Measurements from ENCODE around the gene SLC39A11. TPM values are rescaled to one million over a fixed set of nuclear protein-coding genes. Genes with fewer than 3 reads are reported as not detected.

SLC39A11 gene
- polyA plus RNA-seq, 1 of the 3 experiments (the other 2 are of a cell fraction) = 23.5 TPM

DNA sequence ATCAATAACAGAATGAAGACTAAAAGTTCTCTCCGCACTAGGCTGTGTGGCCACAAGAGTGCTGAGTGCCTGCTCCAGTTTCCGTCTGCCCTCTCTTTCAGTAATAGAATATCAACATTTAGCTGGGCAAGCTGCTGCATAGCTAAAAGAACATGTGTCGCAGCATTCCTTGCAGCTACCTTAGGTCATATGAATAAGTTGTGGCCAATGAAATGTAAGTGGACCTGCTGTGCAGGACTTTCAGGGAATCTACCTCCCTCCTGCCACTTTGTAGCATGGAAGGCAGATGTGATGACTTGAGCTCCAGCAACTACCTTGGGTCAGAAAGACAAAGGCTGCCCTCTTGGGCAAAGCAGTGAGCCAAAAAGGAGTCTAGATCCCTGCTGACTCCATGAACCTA, 25.4 kb downstream of the SLC39A11 start (continued):
- TF ChIP-seq, protein P1, sequence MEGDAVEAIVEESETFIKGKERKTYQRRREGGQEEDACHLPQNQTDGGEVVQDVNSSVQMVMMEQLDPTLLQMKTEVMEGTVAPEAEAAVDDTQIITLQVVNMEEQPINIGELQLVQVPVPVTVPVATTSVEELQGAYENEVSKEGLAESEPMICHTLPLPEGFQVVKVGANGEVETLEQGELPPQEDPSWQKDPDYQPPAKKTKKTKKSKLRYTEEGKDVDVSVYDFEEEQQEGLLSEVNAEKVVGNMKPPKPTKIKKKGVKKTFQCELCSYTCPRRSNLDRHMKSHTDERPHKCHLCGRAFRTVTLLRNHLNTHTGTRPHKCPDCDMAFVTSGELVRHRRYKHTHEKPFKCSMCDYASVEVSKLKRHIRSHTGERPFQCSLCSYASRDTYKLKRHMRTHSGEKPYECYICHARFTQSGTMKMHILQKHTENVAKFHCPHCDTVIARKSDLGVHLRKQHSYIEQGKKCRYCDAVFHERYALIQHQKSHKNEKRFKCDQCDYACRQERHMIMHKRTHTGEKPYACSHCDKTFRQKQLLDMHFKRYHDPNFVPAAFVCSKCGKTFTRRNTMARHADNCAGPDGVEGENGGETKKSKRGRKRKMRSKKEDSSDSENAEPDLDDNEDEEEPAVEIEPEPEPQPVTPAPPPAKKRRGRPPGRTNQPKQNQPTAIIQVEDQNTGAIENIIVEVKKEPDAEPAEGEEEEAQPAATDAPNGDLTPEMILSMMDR (IDR thresholded peaks at IDR 0.05) = no peak
- TF ChIP-seq RFX5 (IDR thresholded peaks at IDR 0.05; ENCODE audit: low read length) = no peak
- TF ChIP-seq TEAD4 (IDR thresholded peaks at IDR 0.05; ENCODE audit: borderline replicate concordance, insufficient read depth) = no peak
- TF ChIP-seq ELF1 (IDR thresholded peaks at IDR 0.05) = no peak
- no peak for TF ChIP-seq USF1 (IDR thresholded peaks at IDR 0.05; ENCODE audit: borderline replicate concordance, low read depth)
- TF ChIP-seq POLR2AphosphoS5 (IDR thresholded peaks at IDR 0.05; ENCODE audit: low read depth, low read length) = no peak

DNA sequence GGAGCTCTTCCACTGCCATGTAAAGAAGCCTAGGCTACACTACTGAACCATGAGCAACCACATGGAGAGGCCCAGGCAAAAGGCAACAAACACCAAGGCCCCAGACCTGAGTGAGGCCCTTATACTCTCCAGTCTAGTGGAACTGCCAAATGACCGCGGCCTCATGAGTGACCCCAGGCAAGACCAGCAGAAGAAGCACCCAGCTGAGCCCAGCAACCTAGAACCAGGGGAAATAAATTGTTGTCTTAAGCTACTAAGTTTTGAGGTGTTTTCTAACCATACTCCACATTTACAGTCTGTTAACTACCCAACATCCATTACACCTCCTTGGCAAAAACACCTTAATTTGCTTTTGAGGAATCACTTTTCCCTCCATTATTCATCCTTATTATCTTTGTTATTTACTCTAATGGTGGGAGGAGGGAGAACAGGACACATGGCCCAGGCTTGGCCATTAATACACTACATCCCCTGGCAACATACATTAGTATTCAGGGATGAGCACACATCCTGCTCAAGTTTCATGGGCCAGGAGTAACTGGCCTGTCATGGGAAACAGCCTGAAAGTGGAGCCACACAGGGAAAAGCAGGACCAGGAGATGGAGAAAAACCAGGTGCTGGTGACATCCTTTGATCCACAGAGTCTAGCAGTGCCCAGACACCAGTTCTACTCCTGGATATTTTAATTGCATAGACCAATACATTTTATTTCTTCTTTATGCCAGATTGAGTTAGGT, 26.2 kb downstream of the SLC39A11 start:
- 92% methylated on average over 2 of the region's 2 CpGs for WGBS (ENCODE audit: low lambda C conversion rate)
- Histone ChIP-seq H3K4me1 (ENCODE audit: control insufficient read depth in 1 of 2, insufficient read depth in 2 of 2, low read depth in 1 of 2, low read length in 1 of 2) (peaks cover 17 to 35% of the 10 kb centered on the region in 2 experiments), H4K20me1 (ENCODE audit: insufficient read depth) (no peaks in the 10 kb centered on the region), H3K4me3 (ENCODE audit: low read depth in 2 of 2, low read length in 1 of 2) (no peak overlapping the region), H2AFZ (ENCODE audit: low read depth) (no peak overlapping the region), H3K27me3 (ENCODE audit: insufficient read depth) (no peaks in the 10 kb centered on the region), H3K79me2 (ENCODE audit: insufficient read depth) (no peaks in the 10 kb centered on the region), H3K27ac (ENCODE audit: low read depth in 2 of 2, low read length in 1 of 2) (peak overlapping the region in 1 of 2 experiments; percentile 86; a peak in 1 of 4 replicates), H3K9me2 (no peaks in the 10 kb centered on the region), H3F3A (replicated peaks; ENCODE audit: insufficient read depth) (peaks cover 20% of the 10 kb centered on the region), H3K36me3 (replicated peaks in 1 of 2; ENCODE audit: control insufficient read depth in 1 of 2, insufficient read depth in 2 of 2, low read length in 1 of 2) (peaks cover 0 to 2% of the 10 kb centered on the region in 2 experiments), H3K9me3 (no peaks in the 10 kb centered on the region), H3K4me2 (no peak overlapping the region), H3K9ac (no peak overlapping the region)
- CTCF ChIA-PET = interaction anchor here (2.4 kb wide), 1 partner anchor 338 kb away, joined by 8 read pairs; no protein-coding TSS in a partner anchor
- no peak for DNase-seq
- TF ChIP-seq, protein P2, sequence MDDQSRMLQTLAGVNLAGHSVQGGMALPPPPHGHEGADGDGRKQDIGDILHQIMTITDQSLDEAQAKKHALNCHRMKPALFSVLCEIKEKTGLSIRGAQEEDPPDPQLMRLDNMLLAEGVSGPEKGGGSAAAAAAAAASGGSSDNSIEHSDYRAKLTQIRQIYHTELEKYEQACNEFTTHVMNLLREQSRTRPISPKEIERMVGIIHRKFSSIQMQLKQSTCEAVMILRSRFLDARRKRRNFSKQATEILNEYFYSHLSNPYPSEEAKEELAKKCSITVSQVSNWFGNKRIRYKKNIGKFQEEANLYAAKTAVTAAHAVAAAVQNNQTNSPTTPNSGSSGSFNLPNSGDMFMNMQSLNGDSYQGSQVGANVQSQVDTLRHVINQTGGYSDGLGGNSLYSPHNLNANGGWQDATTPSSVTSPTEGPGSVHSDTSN (IDR thresholded peaks at IDR 0.05) = no peak
- no peak for TF ChIP-seq FOXM1 (IDR thresholded peaks at IDR 0.05; ENCODE audit: low read depth)
- no peak for TF ChIP-seq TCF12 (IDR thresholded peaks at IDR 0.05)
- TF ChIP-seq SIN3A (IDR thresholded peaks at IDR 0.05; ENCODE audit: borderline replicate concordance, low read depth, low read length) = no peak
- TF ChIP-seq FOSL2 (IDR thresholded peaks at IDR 0.05; ENCODE audit: borderline replicate concordance, low read depth) = no peak
- no peak for TF ChIP-seq RFX5 (IDR thresholded peaks at IDR 0.05; ENCODE audit: low read length)
- TF ChIP-seq JUND (IDR thresholded peaks at IDR 0.05) = no peak
- no peak for TF ChIP-seq RCOR1 (IDR thresholded peaks at IDR 0.05; ENCODE audit: low read length)
- TF ChIP-seq, protein P3, sequence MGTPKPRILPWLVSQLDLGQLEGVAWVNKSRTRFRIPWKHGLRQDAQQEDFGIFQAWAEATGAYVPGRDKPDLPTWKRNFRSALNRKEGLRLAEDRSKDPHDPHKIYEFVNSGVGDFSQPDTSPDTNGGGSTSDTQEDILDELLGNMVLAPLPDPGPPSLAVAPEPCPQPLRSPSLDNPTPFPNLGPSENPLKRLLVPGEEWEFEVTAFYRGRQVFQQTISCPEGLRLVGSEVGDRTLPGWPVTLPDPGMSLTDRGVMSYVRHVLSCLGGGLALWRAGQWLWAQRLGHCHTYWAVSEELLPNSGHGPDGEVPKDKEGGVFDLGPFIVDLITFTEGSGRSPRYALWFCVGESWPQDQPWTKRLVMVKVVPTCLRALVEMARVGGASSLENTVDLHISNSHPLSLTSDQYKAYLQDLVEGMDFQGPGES (IDR thresholded peaks at IDR 0.05; ENCODE audit: low read depth, low read length) = no peak
- no peak for TF ChIP-seq TEAD4 (IDR thresholded peaks at IDR 0.05; ENCODE audit: borderline replicate concordance, insufficient read depth)
- TF ChIP-seq GATA2 (CRISPR knock-in tag; IDR thresholded peaks at IDR 0.05) = no peak
- no peak for TF ChIP-seq RAD21 (IDR thresholded peaks at IDR 0.05; ENCODE audit: low read length)
- POLR2A ChIA-PET = no interaction called here
